Epithelial cell of esophagus (primary cell): Measurements from ENCODE around the gene POU2AF1.
"Not testable (repeated sequence)": the region's sequence is repeated elsewhere in the genome, so short reads cannot be mapped to it uniquely, and the experiment has no call there.

ENCODE experiments used
- DNase-seq: peaks from one replicate; pipeline ENCODE4 v3.0.0; 2010; ENCODE audit warnings: low read depth
- H3K4me3 ChIP-seq: 2 replicates; pipeline ENCODE4 v1.5.1; 2011; ENCODE audit warnings: mild to moderate bottlenecking, low read length, control low read depth
- TF ChIP-seq, protein P1 (sequence below): IDR thresholded peaks from 2 replicates; pipeline ENCODE4 v1.5.1; 2011; ENCODE audit warnings: low read depth, mild to moderate bottlenecking, low read length, control low read depth, inconsistent platforms; ENCODE audit not compliant: insufficient read depth; ENCODE audit errors: missing control alignments

POU2AF1 gene

GRCh38 chr11:111395081-111395480 is 16.0 kb upstream of the POU2AF1 start:
- TF ChIP-seq, protein P1, sequence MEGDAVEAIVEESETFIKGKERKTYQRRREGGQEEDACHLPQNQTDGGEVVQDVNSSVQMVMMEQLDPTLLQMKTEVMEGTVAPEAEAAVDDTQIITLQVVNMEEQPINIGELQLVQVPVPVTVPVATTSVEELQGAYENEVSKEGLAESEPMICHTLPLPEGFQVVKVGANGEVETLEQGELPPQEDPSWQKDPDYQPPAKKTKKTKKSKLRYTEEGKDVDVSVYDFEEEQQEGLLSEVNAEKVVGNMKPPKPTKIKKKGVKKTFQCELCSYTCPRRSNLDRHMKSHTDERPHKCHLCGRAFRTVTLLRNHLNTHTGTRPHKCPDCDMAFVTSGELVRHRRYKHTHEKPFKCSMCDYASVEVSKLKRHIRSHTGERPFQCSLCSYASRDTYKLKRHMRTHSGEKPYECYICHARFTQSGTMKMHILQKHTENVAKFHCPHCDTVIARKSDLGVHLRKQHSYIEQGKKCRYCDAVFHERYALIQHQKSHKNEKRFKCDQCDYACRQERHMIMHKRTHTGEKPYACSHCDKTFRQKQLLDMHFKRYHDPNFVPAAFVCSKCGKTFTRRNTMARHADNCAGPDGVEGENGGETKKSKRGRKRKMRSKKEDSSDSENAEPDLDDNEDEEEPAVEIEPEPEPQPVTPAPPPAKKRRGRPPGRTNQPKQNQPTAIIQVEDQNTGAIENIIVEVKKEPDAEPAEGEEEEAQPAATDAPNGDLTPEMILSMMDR, result no peak
- no peak overlapping the region for H3K4me3 ChIP-seq
- no peak for DNase-seq

DNA sequence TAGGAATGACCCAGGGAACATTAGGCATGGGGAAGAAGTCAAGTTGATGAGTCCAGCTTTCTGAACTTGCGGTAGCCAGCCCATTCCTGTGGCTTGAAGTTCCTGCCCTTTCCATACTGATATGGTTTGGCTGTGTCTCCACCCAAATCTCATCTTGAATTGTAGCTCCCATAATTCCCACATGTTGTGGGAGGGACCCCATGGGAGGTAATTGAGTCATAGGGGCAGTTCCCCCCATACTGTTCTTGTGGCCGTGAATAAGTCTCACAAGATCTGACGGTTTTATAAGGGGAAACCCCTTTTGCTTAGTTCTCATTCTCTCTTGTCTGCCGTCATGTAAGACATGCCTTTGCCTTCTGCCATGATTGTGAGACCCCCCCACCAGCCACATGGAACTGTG is 15.1 kb upstream of the POU2AF1 start:
- not testable (repeated sequence) for DNase-seq, H3K4me3 ChIP-seq

DNA sequence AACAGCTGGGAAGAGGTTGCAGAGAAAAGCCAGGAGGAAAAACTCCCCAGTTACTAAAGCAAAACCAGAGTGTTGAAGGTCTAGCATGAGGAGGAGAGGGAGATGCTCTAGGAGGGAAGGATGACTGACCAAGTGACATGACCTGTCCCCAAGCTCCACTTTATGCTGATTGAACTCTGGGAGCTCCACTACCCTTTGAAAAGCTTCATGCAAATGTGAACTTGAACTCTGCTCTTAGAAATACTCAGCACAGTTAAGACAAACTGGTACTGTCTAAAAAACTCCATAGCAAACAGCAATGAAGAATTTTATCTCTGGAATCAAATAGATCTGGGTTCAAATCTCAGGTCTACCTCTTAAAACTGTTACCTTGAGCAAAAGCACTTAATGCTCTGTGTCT is 14.5 kb upstream of the POU2AF1 start:
- no peak overlapping the region for H3K4me3 ChIP-seq
- TF ChIP-seq, protein P1, result no peak
- no peak for DNase-seq

GRCh38 chr11:111393096-111393495 is 14.0 kb upstream of the POU2AF1 start:
- no peak for DNase-seq
- TF ChIP-seq, protein P1, result no peak

DNA sequence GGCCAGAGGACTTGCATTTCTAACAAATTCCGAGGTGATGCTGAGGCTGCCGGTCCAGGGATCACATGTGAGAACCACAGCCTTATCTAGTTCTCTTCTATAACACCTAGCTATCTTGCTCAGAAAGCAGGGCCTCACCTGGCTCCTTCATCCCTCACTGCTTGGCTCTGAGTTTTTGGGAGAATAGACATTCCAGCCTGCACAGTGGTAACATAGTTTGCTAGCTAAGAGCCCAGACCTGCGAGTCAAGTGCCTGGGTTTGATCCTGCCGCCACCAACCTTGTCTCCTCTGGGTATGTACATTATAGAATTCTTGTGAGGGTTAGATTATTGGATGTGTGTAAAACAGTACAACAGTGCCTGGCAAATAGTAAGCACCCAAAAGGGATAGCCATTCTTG is 13.5 kb upstream of the POU2AF1 start:
- TF ChIP-seq, protein P1, result no peak
- no peak overlapping the region for H3K4me3 ChIP-seq
- no peak for DNase-seq

More at GRCh38 chr11:111393096-111393495, 14.0 kb upstream of the POU2AF1 start:
- H3K4me3 ChIP-seq, result no peak overlapping the region

DNA sequence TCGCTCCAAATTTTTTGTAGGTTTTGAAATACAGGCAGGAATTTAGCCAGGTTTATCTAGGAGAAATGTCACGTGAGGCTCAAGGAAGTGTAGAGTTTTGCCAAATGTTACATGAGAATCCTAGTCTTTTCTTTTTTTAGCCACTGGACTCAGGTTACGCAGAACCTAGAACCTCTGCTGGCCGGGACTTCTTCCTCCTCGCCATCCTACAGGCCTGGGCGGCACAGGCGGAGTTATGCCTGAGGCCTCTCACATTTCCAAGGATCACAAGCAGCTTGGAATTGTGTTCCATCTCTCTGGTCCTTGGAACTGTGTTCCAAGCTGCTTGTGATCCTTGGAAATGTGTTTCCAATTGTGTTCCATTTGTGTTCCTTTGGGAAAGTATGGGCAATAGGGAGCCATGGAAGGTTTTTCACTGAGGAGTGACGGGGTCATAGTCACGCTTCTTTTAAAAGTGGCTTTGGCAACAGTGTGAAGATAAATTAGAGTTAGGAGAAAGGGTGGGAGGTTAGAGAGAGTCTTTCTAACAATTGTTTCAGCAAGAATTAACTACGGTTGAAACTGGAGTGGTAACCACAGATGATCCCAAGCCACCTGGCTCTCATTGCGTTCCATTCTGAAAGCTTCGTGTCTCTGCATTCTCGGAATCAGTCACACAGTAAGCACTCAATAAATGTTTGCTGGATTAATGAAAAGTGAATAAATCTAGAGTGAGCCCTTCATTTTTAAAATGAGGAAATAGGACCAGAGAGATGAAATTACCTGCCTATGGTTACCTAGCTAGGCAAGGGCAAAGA is 12.5 kb upstream of the POU2AF1 start:
- H3K4me3 ChIP-seq, result no peak overlapping the region
- TF ChIP-seq, protein P1, result no peak
- no peak for DNase-seq

DNA sequence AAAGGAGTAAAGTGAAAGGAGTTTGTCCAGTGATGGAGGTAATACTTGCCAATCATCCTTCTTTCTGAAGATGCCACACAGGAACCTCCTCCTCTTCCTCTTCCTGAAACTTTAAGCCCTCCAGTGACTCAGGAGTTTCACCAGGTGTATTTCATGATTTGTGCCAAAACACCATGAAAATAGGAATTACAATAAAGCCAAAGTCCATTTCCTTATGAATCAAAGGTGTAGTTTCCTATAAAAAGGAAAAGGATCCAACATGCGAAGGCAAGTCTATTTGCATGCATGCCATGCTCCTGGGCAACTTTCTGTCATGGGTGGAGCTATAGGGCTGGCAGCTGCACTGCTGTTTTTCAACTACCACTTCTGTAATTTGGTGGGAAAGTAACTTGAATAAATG is 9.8 kb upstream of the POU2AF1 start:
- TF ChIP-seq, protein P1, result no peak

GRCh38 chr11:111388420-111388819 is 9.3 kb upstream of the POU2AF1 start:
- H3K4me3 ChIP-seq, result no peak overlapping the region
- TF ChIP-seq, protein P1, result no peak
- no peak for DNase-seq

More for the DNA sequence above, 9.8 kb upstream of the POU2AF1 start:
- no peak overlapping the region for H3K4me3 ChIP-seq
- DNase-seq, result peak; percentile 42
